Osteocyte (in vitro differentiated cells): ENCODE results near the gene IRF8. TPM values are rescaled to one million over a fixed set of nuclear protein-coding genes. Genes with fewer than 3 reads are reported as not detected.

Experiments
- DNase-seq: peaks from one replicate; pipeline ENCODE4 v3.0.0; 2021; ENCODE audit warnings: mixed read lengths; ENCODE audit not compliant: unreplicated experiment; ENCODE audit errors: extremely low spot score
- H3K27ac Mint-ChIP-seq: one replicate; pipeline ENCODE4 v1.8.0; 2021; ENCODE audit warnings: mild to moderate bottlenecking, mixed read lengths; ENCODE audit not compliant: unreplicated experiment
- H3K27me3 Mint-ChIP-seq: one replicate; pipeline ENCODE4 v1.8.0; 2021; ENCODE audit warnings: mixed read lengths; ENCODE audit not compliant: unreplicated experiment
- H3K36me3 Mint-ChIP-seq: one replicate; pipeline ENCODE4 v1.8.0; 2021; ENCODE audit warnings: mixed read lengths; ENCODE audit not compliant: unreplicated experiment
- H3K4me1 Mint-ChIP-seq: one replicate; pipeline ENCODE4 v1.8.0; 2021; ENCODE audit warnings: mixed read lengths; ENCODE audit not compliant: unreplicated experiment
- H3K4me3 Mint-ChIP-seq: one replicate; pipeline ENCODE4 v1.8.0; 2021; ENCODE audit warnings: mild to moderate bottlenecking, moderate library complexity, mixed read lengths; ENCODE audit not compliant: unreplicated experiment
- H3K9me3 Mint-ChIP-seq: one replicate; pipeline ENCODE4 v1.8.0; 2021; ENCODE audit warnings: mixed read lengths; ENCODE audit not compliant: unreplicated experiment
- total RNA-seq: library from RNA; stranded (reverse); gene quantifications from 2 replicates; pipeline ENCODE4 v1.2.1, GENCODE V29; 2021
- TF ChIP-seq, protein P1 (sequence below): fragments of 200-600 bp; sonication (generic); IDR thresholded peaks from 2 replicates; pipeline ENCODE4 v1.5.0; 2021; ENCODE audit warnings: antibody characterized with exemption, mild to moderate bottlenecking, moderate library complexity

Gene IRF8
- total RNA-seq, 1 donor from 2014 or later: not detected

DNA sequence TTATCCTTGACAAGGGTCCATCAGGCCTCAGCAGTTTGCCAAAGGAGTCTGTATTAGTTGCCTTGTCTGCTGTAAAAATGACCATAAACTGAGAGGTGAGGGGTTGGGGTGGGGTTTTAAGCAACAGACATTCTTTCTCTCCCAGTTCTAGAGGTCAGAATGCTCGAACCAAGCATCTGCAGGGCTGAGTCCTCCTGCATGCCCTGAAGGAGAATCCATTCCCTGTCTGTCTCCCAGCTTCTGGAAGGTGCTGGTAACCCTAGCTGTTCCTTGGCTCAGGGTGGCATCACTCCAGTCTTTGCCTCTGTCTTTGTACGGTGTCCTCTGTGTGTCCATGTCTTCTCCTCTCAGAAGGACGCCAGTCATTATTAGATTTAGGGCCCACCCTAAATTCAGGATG is 17.5 kb upstream of the IRF8 start:
- no peaks in the 10 kb centered on the region for H3K36me3 Mint-ChIP-seq
- H3K9me3 Mint-ChIP-seq: no peaks in the 10 kb centered on the region
- peaks cover 42% of the 10 kb centered on the region for H3K27me3 Mint-ChIP-seq
- no peak for DNase-seq
- TF ChIP-seq, protein P1, sequence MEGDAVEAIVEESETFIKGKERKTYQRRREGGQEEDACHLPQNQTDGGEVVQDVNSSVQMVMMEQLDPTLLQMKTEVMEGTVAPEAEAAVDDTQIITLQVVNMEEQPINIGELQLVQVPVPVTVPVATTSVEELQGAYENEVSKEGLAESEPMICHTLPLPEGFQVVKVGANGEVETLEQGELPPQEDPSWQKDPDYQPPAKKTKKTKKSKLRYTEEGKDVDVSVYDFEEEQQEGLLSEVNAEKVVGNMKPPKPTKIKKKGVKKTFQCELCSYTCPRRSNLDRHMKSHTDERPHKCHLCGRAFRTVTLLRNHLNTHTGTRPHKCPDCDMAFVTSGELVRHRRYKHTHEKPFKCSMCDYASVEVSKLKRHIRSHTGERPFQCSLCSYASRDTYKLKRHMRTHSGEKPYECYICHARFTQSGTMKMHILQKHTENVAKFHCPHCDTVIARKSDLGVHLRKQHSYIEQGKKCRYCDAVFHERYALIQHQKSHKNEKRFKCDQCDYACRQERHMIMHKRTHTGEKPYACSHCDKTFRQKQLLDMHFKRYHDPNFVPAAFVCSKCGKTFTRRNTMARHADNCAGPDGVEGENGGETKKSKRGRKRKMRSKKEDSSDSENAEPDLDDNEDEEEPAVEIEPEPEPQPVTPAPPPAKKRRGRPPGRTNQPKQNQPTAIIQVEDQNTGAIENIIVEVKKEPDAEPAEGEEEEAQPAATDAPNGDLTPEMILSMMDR: no peak
- H3K27ac Mint-ChIP-seq: no peak overlapping the region
- no peaks in the 10 kb centered on the region for H3K4me1 Mint-ChIP-seq
- H3K4me3 Mint-ChIP-seq: no peak overlapping the region

DNA sequence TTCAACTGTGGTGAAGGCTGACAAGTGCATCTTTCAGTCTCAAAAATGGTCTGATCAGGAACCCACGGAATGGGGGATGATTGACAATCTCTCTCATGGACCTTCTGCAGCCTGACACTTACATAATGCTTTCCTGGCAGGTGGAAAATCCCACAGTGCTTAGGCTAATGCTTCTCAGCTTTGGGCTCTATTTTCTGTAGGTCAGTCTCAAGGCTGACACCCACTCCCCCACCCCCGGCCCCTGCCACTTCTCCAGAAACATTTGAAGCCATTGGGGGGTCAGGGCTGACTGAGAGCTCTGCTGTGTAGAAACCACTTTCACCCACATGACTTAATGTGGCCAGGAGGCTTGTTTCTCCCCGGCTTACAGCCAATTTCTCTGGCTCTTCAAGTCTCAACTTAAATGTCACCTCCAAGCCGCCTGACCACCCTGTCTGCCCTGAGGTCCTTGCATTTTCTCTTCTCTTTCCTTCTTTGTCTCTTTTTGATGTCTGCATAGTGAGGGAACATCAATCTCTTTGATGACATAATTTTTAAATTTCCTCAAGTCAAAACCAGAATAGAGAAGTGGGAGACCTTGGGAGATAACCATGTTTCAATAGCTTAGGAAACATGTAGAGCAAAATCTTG is 16.7 kb upstream of the IRF8 start:
- Mint-ChIP-seq H3K36me3 (no peaks in the 10 kb centered on the region), H3K4me1 (no peaks in the 10 kb centered on the region), H3K9me3 (no peaks in the 10 kb centered on the region), H3K27me3 (peaks cover 39% of the 10 kb centered on the region), H3K4me3 (no peak overlapping the region), H3K27ac (no peak overlapping the region)
- TF ChIP-seq, protein P1: no peak
- DNase-seq: no peak

DNA sequence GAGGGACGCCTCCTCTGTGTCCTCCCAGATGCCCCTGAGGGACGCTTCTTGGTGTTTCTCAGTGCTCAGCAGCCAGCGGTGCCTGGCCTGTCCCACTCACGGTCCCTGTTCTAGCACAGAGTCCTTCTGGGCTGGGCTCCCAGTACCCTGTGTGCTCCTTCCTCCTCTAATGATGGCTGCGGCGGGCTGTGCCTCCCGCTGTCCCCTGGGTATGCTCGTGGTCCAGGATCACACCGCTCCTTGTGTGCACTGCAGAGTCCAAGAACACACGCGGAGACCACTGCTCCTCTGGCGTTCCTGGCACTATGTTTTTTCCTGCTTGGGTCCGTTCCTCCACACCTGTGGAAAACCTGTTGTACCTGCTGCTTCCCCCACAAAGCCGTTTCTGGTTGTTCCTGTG is 15.1 kb upstream of the IRF8 start:
- TF ChIP-seq, protein P1: no peak
- peaks cover 3% of the 10 kb centered on the region for H3K4me1 Mint-ChIP-seq
- no peaks in the 10 kb centered on the region for H3K36me3 Mint-ChIP-seq
- no peak overlapping the region for H3K27ac Mint-ChIP-seq
- H3K27me3 Mint-ChIP-seq: peaks cover 39% of the 10 kb centered on the region
- H3K9me3 Mint-ChIP-seq: no peaks in the 10 kb centered on the region
- H3K4me3 Mint-ChIP-seq: no peak overlapping the region
- no peak for DNase-seq

DNA sequence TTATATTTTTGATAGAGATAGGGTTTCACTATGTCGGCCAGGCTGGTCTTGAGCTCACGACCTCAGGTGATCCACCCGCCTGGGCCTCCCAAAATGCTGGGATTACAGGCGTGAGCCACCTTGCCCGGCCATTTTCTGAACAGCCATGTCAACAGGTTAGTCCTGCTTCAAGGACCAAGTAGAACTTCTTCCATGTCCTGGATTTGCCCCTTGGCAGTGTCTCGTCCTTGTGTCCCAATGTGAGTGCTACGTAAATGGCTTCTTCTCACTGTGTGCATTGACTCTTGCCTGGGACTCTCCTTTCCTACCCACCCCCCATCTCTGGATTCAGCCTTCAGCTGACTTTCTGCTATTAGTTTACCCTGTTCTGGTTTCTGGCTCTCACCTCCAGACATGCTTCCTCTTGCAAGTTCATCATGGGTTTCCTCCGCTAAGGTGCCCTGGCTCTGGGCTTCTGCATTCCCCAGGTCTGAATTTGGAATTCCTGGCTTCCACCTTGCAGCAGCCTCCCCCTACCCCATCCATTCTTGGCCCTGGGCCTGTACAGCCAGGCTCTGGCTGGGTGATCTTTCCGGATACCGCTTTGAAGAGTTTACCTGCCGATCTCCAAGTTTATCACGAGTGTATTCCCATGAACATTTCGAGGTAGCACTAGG is 14.0 kb upstream of the IRF8 start:
- TF ChIP-seq, protein P1: no peak
- Mint-ChIP-seq H3K36me3 (no peaks in the 10 kb centered on the region), H3K9me3 (no peaks in the 10 kb centered on the region), H3K27ac (no peak overlapping the region), H3K4me3 (no peak overlapping the region), H3K4me1 (peaks cover 8% of the 10 kb centered on the region), H3K27me3 (peaks cover 39% of the 10 kb centered on the region)
- no peak for DNase-seq

DNA sequence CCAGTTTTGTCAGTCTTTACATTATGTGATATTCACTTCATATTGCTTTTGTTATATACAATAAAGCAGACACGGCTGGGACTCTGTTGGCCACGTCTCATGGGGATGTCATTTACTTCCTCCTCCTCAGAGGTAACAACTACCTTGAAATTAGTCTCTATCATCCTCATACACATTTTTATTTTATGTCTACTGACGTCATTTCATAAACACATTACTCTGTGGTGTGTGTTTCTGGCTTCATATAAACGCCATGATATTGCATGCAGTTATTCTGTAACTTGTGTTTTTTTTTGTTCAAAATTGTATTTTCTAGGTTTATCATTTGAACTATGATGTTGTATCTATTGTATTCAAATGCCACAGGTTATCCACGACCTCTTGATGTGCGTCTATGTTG is 13.4 kb upstream of the IRF8 start:
- no peaks in the 10 kb centered on the region for H3K36me3 Mint-ChIP-seq
- H3K9me3 Mint-ChIP-seq: no peaks in the 10 kb centered on the region
- peaks cover 33% of the 10 kb centered on the region for H3K27me3 Mint-ChIP-seq

More for the DNA sequence above, 13.4 kb upstream of the IRF8 start:
- H3K4me1 Mint-ChIP-seq: peaks cover 8% of the 10 kb centered on the region
- TF ChIP-seq, protein P1: no peak
- H3K27ac Mint-ChIP-seq: no peak overlapping the region
- H3K4me3 Mint-ChIP-seq: no peak overlapping the region
- DNase-seq: no peak
